Neural progenitor cell (in vitro differentiated cells): ENCODE data around the gene REEP3. TPM values are rescaled to one million over a fixed set of nuclear protein-coding genes. Genes with fewer than 3 reads are reported as not detected.
"Not testable (repeated sequence)": the region's sequence is repeated elsewhere in the genome, so short reads cannot be mapped to it uniquely, and the experiment has no call there.

ENCODE experiments used
- DNase-seq: peaks from one replicate; pipeline ENCODE4 v3.0.0-alpha.2; 2016; ENCODE audit warnings: low spot score
- H2AFZ ChIP-seq: fragments of 200-600 bp; sonication (generic); replicated peaks from 2 replicates; pipeline ENCODE4 v1.6.1; 2016; ENCODE audit warnings: antibody characterized with exemption
- H3F3A ChIP-seq: fragments of 200-600 bp; sonication (generic); 2 replicates; pipeline ENCODE4 v1.6.1; 2016; ENCODE audit warnings: antibody characterized with exemption, low read depth
- H3K27ac ChIP-seq: fragments of 200-600 bp; sonication (generic); 2 replicates; pipeline ENCODE4 v1.5.1; 2016; ENCODE audit warnings: mild to moderate bottlenecking
- H3K27me3 ChIP-seq: fragments of 200-600 bp; sonication (generic); 2 replicates; pipeline ENCODE4 v1.6.1; 2016; ENCODE audit warnings: mild to moderate bottlenecking, moderate library complexity
- H3K36me3 ChIP-seq: fragments of 200-600 bp; sonication (generic); 2 replicates; pipeline ENCODE4 v1.5.1; 2016
- H3K4me1 ChIP-seq: fragments of 200-600 bp; sonication (generic); 2 replicates; pipeline ENCODE4 v1.6.1; 2016; ENCODE audit warnings: mixed run types
- H3K4me2 ChIP-seq: fragments of 200-600 bp; sonication (generic); 2 replicates; pipeline ENCODE4 v1.6.1; 2016
- H3K4me3 ChIP-seq: fragments of 200-600 bp; sonication (generic); 2 replicates; pipeline ENCODE4 v1.5.1; 2016
- H3K79me2 ChIP-seq: fragments of 200-600 bp; sonication (generic); 2 replicates; pipeline ENCODE4 v1.6.1; 2016; ENCODE audit warnings: low read depth
- H3K9ac ChIP-seq: fragments of 200-600 bp; sonication (generic); 2 replicates; pipeline ENCODE4 v1.6.1; 2016
- H3K9me3 ChIP-seq: fragments of 200-600 bp; sonication (generic); 2 replicates; pipeline ENCODE4 v1.5.1; 2016; ENCODE audit warnings: low read depth
- H4K20me1 ChIP-seq: fragments of 200-600 bp; sonication (generic); 2 replicates; pipeline ENCODE4 v1.6.1; 2016; ENCODE audit warnings: low read depth
- H3K27ac Mint-ChIP-seq: 3 replicates; pipeline ENCODE4 v1.8.0; 2021; ENCODE audit warnings: mixed read lengths
- H3K27me3 Mint-ChIP-seq: 2 replicates; pipeline ENCODE4 v1.8.0; 2022; ENCODE audit warnings: low read depth, mild to moderate bottlenecking, inconsistent platforms, moderate library complexity, mixed read lengths; ENCODE audit not compliant: insufficient read depth
- H3K36me3 Mint-ChIP-seq: 3 replicates; pipeline ENCODE4 v1.8.0; 2021; ENCODE audit warnings: mixed read lengths
- H3K4me1 Mint-ChIP-seq: 3 replicates; pipeline ENCODE4 v1.8.0; 2021; ENCODE audit warnings: mixed read lengths
- H3K4me3 Mint-ChIP-seq: 3 replicates; pipeline ENCODE4 v1.8.0; 2021; ENCODE audit warnings: mild to moderate bottlenecking, moderate library complexity, mixed read lengths
- H3K9me3 Mint-ChIP-seq: 3 replicates; pipeline ENCODE4 v1.8.0; 2020; ENCODE audit warnings: mixed read lengths
- EZH2 ChIP-seq: fragments of 200-600 bp; sonication (generic); IDR thresholded peaks from 2 replicates; pipeline ENCODE4 v1.6.1; 2017; ENCODE audit warnings: antibody characterized with exemption, mild to moderate bottlenecking, moderate library complexity
- EZH2phosphoT487 ChIP-seq: fragments of 200-600 bp; sonication (generic); IDR thresholded peaks from 2 replicates; pipeline ENCODE4 v1.6.1; 2017; ENCODE audit warnings: antibody characterized with exemption
- total RNA-seq: library from RNA; depleted of rRNA; stranded (reverse); fragments of >200 nt; gene quantifications from 2 replicates; pipeline ENCODE4 v1.2.3, GENCODE V29; 2015; ENCODE audit warnings: low replicate concordance
- TF ChIP-seq, protein P1 (sequence below): fragments of 200-600 bp; sonication (generic); IDR thresholded peaks from 2 replicates; pipeline ENCODE4 v1.5.1; 2017; ENCODE audit warnings: antibody characterized with exemption, mild to moderate bottlenecking

The REEP3 gene
- total RNA-seq, 1 donor from 2014 or later: 42.0 TPM

DNA sequence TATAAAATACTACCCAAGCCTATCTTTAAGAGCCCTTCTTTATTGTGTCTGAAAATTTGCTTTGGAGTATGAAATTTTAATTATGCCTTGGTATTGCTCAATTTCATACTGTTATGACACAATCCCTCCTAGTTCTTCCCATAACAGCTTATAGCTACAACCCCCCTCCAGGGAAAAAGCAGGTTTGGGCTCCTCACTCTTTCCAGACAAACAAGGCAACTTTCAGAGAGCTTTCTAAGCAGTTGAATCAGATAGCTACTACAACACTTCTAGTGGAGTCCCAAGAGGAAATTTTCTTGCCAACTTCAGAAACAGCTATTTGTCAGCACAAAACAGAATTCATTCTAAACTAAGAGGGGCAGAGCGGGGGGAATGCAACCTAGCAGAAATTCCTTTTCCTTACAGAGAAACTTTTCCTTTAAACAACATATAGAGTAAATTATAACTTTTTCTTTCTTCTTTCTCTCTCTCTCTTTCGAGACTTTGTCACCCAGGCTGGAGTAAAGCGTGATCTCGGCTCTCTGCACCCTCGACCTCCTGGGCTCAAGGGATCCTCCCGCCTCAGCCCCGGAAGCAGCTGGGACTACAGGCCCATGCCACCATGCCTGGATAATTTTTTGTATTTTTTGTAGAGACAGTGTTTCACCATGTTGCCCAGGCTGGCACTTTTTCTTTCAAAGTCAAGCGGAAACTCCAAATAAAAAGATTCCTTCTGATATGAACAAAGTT is 29.4 kb upstream of the REEP3 start:
- Mint-ChIP-seq H3K27me3 (no peaks in the 10 kb centered on the region), H3K27ac (no peak overlapping the region), H3K36me3 (peaks cover 24% of the 10 kb centered on the region), H3K9me3 (peaks cover 28% of the 10 kb centered on the region), H3K4me1 (no peaks in the 10 kb centered on the region), H3K4me3 (no peak overlapping the region)
- Histone ChIP-seq H3K4me2 (no peak overlapping the region), H3K9ac (no peak overlapping the region), H4K20me1 (peaks cover 10% of the 10 kb centered on the region), H3K36me3 (peaks cover 5% of the 10 kb centered on the region), H3K9me3 (no peaks in the 10 kb centered on the region), H3K4me3 (no peak overlapping the region), H3F3A (peaks cover 6% of the 10 kb centered on the region), H2AFZ (no peak overlapping the region), H3K79me2 (peaks cover 100% of the 10 kb centered on the region), H3K27me3 (no peaks in the 10 kb centered on the region), H3K27ac (peak overlapping the region; percentile 72), H3K4me1 (peaks cover 1% of the 10 kb centered on the region)
- TF ChIP-seq EZH2 (no peak), EZH2phosphoT487 (no peak)
- TF ChIP-seq, protein P1, sequence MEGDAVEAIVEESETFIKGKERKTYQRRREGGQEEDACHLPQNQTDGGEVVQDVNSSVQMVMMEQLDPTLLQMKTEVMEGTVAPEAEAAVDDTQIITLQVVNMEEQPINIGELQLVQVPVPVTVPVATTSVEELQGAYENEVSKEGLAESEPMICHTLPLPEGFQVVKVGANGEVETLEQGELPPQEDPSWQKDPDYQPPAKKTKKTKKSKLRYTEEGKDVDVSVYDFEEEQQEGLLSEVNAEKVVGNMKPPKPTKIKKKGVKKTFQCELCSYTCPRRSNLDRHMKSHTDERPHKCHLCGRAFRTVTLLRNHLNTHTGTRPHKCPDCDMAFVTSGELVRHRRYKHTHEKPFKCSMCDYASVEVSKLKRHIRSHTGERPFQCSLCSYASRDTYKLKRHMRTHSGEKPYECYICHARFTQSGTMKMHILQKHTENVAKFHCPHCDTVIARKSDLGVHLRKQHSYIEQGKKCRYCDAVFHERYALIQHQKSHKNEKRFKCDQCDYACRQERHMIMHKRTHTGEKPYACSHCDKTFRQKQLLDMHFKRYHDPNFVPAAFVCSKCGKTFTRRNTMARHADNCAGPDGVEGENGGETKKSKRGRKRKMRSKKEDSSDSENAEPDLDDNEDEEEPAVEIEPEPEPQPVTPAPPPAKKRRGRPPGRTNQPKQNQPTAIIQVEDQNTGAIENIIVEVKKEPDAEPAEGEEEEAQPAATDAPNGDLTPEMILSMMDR: no peak
- no peak for DNase-seq

DNA sequence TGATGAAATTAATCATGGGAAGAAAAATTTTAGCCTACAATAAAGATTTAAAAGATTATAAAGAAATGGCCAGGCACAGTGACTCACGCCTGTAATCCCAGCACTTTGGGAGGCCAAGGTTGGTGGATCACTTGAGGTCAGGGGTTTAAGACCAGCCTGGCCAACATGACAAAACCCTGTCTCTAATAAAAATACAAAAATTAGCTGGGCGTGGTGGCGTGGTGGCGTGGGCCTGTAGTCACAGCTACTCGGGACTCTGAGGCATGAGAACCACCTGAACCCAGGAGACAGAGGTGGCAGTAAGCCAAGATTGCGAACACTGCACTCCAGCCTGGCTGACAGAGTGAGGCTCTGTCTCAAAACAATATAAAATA is 28.9 kb upstream of the REEP3 start:
- H3K4me1 Mint-ChIP-seq, H4K20me1 ChIP-seq, H3K27ac Mint-ChIP-seq, DNase-seq, H3F3A ChIP-seq, H2AFZ ChIP-seq, H3K27me3 ChIP-seq, H3K27me3 Mint-ChIP-seq, H3K4me2 ChIP-seq, H3K4me1 ChIP-seq, H3K9ac ChIP-seq, H3K4me3 Mint-ChIP-seq, H3K9me3 ChIP-seq, H3K4me3 ChIP-seq, H3K36me3 ChIP-seq: not testable (repeated sequence)
- Mint-ChIP-seq H3K36me3 (peaks cover 28% of the 10 kb centered on the region), H3K9me3 (peaks cover 28% of the 10 kb centered on the region)
- H3K79me2 ChIP-seq: peaks cover 100% of the 10 kb centered on the region
- H3K27ac ChIP-seq: peak overlapping the region; percentile 72

DNA sequence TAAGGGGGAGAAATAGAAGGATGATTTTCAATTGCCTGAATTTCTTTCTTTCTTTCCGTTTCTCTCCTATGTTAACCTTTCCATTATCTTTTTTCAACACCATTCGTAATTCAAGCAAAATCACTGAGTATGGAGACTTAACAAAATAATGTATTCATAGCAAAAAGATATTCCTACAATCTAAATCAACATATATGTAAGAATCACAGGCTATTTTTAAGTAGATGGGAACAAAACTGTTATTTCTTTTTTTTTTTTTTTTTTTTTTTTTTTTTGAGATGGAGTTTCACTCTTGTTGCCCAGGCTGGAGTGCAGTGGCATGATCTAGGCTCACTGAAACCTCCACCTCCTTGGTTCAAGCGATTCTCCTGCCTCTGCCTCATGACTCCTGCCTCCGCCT is 28.2 kb upstream of the REEP3 start:
- no peak overlapping the region for H2AFZ ChIP-seq
- no peak overlapping the region for H3K4me2 ChIP-seq
- peaks cover 100% of the 10 kb centered on the region for H3K79me2 ChIP-seq
- no peak for DNase-seq
- no peaks in the 10 kb centered on the region for H3K4me1 ChIP-seq
- H3K9ac ChIP-seq: no peak overlapping the region
- no peaks in the 10 kb centered on the region for H3K4me1 Mint-ChIP-seq
- H3K9me3 Mint-ChIP-seq: peaks cover 28% of the 10 kb centered on the region
- peaks cover 5% of the 10 kb centered on the region for H3K36me3 ChIP-seq
- no peaks in the 10 kb centered on the region for H3K27me3 ChIP-seq
- no peak overlapping the region for H3K27ac Mint-ChIP-seq
- no peaks in the 10 kb centered on the region for H3K27me3 Mint-ChIP-seq
- peaks cover 6% of the 10 kb centered on the region for H3F3A ChIP-seq
- no peak for TF ChIP-seq EZH2phosphoT487
- TF ChIP-seq, protein P1: no peak
- TF ChIP-seq EZH2: no peak
- no peak overlapping the region for H3K27ac ChIP-seq
- H3K4me3 ChIP-seq: no peak overlapping the region
- H3K9me3 ChIP-seq: no peaks in the 10 kb centered on the region
- H3K36me3 Mint-ChIP-seq: peaks cover 28% of the 10 kb centered on the region
- no peak overlapping the region for H3K4me3 Mint-ChIP-seq
- no peaks in the 10 kb centered on the region for H4K20me1 ChIP-seq

DNA sequence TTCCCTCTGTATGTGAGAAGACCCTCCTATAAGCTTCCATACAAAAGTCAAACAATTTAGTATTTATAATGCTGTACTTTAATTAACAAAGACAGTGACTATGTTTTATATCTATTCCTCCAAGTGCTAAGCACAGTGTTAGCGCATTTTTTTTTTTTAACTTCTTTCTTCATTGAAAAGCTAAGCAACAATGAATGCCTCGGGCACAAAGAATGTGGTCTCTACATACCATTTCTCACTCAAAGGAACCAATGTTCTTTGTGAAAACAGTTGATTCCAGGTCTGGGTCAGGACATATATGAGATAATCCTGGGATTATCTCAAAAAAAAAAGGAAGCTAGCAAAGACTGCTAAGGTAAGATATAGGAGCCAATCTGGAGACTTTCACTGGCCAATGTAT is 26.2 kb upstream of the REEP3 start:
- Histone ChIP-seq H3K9ac (no peak overlapping the region), H3K79me2 (peaks cover 100% of the 10 kb centered on the region), H3K4me1 (no peaks in the 10 kb centered on the region), H3K4me2 (no peak overlapping the region), H3F3A (peaks cover 6% of the 10 kb centered on the region), H4K20me1 (no peaks in the 10 kb centered on the region), H3K27me3 (no peaks in the 10 kb centered on the region), H2AFZ (no peak overlapping the region), H3K36me3 (peaks cover 5% of the 10 kb centered on the region), H3K4me3 (no peak overlapping the region), H3K9me3 (no peaks in the 10 kb centered on the region), H3K27ac (no peak overlapping the region)
- H3K9me3 Mint-ChIP-seq: peaks cover 26% of the 10 kb centered on the region
- no peaks in the 10 kb centered on the region for H3K4me1 Mint-ChIP-seq
- H3K4me3 Mint-ChIP-seq: no peak overlapping the region
- DNase-seq: peak; percentile 41
- H3K27me3 Mint-ChIP-seq: no peaks in the 10 kb centered on the region
- TF ChIP-seq EZH2: no peak
- TF ChIP-seq, protein P1: no peak
- no peak overlapping the region for H3K27ac Mint-ChIP-seq
- H3K36me3 Mint-ChIP-seq: peaks cover 38% of the 10 kb centered on the region
